Measurements from ENCODE around the gene SCUBE1.

- no peak for TF ChIP-seq CTCF (IDR thresholded peaks at IDR 0.05; ENCODE audit: poor library complexity)
- no peak for TF ChIP-seq EZH2 (IDR thresholded peaks at IDR 0.05; ENCODE audit: borderline replicate concordance)
Measured at GRCh38 chr22:43275545-43276317, 67.4 kb downstream of the SCUBE1 start.
